Stimulated activated CD4-positive, alpha-beta T cell treated with anti-CD3 and anti-CD28 coated beads, Interleukin-15, amount 100 ng/mL, for 1 hour (primary cell): ENCODE results near the gene MT1X.

ENCODE experiments used
- DNase-seq, 2 donors: peaks; one replicate each; pipeline ENCODE4 v3.0.0-alpha.2; 2020; ENCODE audit warnings: low read depth in 1 of 2, low spot score in 1 of 2

Gene MT1X

DNA sequence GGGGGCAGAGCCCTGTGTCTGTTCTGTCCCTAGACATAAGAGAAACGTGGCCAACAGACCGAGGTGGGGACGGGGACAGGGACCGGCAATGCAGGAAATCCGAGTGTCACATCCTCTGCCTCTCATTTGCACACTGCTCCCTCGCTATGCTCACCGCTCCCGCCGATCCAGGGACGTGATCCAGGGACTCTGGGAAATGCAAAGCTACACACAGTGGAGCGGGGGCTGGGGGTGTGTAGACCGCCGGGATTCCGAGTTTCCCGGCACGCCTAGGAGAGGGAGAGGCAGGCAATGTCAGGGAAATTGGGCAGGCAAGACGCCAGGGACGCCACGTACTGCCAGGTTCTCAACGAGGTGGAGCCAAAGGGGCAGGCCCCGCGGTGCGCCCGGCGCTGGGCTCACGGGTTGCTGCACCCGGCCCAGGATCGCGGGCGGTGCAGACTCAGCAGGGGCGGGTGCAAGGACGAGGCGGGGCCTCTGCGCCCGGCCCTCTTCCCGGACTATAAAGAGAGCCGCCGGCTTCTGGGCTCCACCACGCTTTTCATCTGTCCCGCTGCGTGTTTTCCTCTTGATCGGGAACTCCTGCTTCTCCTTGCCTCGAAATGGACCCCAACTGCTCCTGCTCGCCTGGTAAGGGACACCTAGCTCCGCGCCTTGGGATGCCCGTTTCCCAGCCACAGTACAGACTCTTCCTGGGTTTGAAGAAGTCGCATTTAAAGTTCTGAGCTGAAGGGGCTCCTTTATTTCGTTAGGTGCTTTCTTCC is at the start of gene MT1X:
Gene MT1X (plus strand): TSS at position 532 of the 764 bp plus-strand sequence. CDS start 71 bp downstream, at position 603.
- peak; percentile 72 to 91 for DNase-seq

DNA sequence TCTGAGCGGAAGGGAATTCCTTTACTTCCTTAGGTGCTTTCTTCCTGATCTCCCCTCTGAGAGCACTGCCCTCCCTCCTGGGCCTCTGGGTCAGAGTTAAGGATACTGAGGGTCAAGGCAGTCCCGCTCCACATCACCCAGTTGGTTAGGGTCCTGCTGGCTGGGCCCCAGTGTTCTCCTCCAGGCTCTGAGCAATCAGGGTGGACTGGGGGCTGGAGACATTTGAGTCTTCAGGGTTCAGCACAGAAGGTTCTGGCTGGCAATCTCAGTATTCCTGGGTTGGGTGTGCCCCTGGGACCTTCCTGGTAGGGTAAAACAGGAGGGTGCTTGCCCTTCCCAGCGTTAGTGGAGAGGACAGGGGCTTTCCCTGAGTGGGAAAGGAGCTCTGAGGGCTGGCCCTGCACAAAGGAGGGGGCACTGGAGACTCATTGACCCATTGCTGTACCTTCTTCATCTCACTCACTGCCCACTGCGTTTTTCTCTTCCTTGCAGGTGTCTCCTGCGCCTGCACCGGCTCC is 49.4 kb upstream of the MT1X start:
- DNase-seq, result no peak

DNA sequence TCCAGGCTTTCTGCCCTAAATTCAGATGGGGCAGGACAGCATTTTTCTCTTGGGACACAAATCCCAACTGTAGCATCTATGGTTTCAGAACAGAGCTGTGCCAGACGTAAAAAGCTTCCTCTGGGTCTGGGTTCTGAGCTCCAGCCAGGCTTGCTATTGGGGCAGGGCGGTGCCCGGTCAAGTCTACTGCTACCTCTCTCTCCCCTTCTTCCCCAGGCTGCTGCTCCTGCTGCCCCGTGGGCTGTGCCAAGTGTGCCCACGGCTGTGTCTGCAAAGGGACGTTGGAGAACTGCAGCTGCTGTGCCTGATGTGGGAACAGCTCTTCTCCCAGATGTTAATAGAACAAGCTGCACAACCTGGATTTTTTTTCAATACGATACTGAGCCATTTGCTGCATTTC is 48.7 kb upstream of the MT1X start:
- no peak for DNase-seq

DNA sequence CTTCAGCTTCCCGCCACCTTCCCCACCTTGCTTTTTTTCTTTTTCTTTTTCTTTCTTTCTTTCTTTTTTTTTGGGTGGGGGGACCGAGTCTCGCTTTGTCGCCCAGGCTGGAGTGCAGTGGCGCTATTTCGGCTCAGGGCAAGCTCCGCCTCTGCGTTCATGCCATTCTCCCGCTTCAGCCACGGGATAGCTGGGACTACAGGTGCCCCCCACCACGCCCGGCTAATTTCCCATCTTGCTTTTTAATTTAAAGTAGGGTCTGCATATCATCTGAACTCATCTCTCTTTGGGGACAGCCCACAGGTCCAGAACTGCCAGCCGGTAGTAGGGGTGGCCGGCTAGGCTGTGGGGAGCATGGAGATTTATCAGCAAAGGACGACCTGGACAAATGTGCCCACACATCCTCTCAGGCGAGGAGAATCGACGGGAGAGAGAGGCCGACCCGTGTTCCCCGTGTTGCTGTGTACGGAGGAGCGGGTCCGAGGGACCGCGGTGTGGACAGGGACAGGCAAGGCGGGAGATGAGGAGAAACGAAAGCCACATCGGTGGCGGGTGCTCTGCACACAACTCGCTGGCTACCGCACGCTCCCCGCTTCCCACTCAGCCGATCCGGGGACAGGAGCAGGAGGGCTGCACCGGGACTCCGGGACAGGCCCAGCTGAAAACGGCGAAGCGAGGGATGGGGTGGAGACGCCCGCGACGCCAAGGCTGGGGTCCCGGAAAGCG is 47.4 kb upstream of the MT1X start:
- no peak for DNase-seq

DNA sequence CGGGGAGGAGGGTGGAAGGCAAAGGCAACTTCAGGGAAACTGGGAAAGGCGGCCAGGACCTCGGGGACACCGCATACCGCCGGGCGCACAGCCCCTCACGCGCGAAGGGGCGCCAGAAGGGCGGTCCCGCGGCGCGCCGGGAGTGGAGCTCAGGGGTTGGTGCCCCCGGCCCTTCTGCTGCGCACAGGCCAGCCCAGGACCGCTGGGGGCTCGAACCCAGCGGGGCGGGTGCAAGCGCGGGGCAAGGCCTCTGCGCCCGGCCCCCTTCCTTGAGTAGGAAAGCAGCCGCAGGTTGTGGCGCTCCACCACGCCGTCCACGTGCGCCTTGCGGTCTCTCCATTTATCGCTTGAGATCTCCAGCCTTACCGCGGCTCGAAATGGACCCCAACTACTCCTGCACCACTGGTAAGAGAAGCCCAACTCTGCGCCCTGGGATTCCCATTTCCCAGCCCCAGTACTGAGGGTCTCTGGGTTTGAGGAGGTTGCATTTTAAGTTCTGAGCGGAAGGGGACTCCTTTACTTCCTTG is 46.8 kb upstream of the MT1X start:
- DNase-seq, result no peak

DNA sequence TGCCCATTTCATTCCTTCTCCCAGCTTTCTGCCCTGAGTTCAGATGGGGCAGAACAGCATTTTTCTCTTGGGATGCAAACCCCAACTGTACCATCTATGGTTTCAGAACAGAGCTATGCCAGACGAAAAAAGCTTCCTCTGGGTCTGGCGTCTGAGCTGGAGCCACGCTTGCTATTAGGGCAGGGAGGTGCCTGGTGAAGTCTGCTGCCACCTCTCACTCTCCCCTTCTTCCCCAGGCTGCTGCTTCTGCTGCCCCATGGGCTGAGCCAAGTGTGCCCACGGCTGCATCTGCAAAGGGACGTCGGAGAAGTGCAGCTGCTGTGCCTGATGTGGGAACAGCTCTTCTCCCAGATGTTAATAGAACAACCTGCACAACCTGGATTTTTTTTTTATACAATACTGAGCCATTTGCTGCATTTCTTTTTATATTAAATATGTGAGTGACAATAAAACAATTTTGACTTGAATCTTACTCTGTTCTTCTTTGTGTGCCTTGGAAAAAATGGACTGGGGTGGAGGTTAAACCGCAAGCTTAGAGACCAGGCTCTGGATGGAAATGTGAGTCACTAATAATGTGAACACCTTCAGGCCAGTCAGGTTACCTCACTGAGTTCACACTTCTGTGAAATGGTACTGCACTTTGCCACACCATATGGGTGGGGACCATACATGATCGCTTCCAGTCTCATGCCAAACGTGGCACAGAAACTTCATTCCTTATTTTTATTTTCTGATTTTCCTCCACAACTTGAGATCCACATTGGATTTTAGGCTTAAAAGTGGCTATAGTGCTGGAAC is 45.5 kb upstream of the MT1X start:
- DNase-seq, result no peak

DNA sequence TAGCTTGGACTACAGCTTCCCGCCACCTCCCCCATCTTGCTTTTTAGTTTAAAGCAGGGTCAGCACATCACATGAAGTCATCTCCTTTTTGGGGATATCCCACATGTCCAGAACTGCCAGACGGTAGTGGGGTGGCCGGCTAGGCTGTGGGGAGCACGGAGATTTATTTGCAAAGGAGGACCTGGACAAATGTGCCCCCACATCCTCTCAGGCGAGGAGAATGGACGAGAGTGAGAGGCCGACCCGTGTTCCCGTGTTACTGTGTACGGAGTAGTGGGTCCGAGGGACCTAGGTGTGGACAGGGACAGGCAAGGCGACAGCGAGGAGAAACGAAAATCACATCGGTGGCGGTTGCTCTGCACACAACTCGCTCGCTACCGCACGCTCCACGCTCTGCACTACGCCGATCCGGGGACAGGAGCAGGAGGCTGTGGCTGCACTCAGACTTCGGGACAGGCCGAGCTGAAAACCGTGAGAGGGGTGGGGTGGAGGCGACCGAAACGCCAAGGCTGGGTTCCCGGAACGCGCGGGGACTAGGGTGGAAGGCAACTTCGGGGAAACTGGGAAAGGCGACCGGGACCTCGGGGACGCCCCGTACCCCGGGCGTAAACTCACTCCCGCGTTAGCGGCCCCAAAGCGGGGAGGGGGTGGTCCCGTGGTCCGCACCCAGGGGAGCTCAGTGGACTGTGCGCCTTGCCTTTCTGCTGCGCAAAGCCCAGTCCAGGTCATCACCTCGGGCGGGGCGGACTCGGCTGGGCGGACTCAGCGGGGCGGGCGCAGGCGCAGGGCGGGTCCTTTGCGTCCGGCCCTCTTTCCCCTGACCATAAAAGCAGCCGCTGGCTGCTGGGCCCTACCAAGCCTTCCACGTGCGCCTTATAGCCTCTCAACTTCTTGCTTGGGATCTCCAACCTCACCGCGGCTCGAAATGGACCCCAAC is 44.2 kb upstream of the MT1X start, which contains the start of gene MT1A:
Gene MT1A (plus strand): TSS at position 853 of the 937 bp plus-strand sequence. CDS start 73 bp downstream, at position 926.
- no peak for DNase-seq

DNA sequence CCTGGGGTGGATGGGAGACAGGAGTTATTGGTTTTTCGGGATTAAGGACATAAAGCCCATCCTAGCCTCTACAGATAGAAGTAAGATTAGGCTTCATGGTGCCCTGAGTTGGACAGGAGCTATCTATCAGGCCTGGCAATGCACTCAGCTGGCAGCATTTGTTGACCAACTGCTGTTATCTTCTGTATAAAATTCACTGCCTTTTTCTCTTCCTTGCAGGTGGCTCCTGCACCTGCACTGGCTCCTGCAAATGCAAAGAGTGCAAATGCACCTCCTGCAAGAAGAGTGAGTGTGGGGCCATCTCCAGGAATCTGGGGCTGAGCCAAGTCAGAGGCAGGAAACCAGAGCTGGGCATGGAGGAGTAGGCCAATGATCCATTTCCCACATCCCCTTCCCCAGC is 43.2 kb upstream of the MT1X start:
- DNase-seq, result no peak

DNA sequence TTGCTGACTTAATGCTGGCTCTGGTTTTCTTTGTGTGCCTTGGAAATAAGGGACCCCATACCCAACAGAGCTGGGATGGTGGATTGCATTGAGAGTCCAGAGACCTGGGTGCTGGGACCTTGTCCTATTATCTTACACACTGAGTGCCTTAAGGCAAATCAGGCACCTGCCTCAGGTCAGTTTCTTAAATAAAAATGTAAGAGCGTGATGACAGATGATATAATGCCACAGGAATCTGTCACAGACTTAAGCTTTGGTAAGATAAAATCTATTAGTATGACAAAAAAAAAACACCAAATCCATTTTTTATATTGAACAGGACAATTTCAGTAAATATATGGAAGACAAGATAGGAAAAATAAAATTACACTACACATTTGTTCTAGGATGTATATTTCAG is 42.2 kb upstream of the MT1X start:
- DNase-seq, result no peak

DNA sequence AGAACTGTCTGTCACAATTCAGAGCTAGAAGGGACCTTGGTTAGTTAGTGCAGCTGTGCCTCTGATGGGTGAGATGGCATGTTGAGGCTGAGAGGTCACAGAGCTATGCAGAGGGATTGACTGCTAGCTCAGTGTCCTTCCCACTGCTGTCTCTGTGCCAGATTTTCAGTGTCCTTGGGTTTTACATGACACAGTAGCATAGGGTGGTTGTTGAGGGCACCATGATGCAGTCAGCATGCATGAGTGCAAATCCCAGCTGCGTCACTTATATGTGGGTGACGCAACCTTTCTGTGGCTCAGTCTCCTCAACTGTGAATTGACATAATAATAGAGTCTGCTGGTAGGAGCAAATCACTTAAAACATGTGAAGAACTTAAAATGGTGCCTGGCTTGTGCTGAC is 41.1 kb upstream of the MT1X start:
- no peak for DNase-seq

DNA sequence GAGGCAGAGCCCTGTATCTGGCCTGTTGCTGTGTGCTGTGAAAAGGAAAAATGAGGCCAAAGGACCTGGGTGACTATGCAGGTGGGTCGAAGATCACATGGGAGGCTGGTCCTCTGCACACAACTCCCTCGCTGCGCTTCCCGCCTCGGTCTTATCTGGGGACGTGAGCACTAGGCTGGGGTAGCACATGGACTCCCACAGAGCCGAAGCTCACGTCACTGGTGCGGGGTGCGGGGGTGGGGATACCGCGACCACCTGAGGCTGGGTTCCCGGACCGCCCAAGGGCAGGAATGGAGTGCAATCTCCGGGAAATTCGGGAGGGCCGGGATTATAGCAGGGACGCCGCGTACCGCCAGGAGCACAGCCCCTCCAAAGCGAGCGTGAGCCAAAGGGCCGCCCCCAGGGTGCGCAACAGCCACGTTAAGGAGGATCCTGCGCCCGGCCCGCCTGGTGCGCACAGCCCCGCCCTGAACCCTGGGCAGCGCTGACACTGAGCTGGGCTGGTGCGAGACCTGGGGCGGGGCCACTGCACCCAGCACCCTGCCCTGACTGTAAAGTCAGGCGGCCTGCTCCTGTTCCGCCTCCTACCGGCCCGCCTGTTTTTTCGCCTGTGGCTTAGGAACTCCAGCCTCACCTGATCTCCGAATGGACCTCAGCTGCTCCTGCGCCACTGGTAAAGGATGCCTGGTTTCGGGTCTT is 39.0 kb upstream of the MT1X start:
- peak; percentile 40 to 62 for DNase-seq

DNA sequence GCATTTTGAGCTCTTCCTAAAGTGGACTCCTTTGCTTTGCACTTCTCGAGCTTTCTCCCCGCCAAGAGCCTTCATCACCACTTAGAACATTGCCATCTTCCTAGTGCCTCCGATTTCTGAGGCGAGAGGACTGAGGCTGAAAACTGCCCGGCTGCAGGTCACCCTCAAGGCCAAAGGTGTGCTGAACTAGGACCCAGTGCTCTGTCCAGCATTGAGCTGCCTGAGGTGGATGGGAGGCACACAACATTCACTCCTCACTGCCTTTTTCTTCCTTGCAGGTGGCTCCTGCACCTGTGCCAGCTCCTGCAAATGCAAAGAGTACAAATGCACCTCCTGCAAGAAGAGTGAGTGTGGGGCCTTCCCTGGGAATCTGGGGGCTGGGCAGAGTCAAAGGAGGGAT is 38.4 kb upstream of the MT1X start:
- no peak for DNase-seq

DNA sequence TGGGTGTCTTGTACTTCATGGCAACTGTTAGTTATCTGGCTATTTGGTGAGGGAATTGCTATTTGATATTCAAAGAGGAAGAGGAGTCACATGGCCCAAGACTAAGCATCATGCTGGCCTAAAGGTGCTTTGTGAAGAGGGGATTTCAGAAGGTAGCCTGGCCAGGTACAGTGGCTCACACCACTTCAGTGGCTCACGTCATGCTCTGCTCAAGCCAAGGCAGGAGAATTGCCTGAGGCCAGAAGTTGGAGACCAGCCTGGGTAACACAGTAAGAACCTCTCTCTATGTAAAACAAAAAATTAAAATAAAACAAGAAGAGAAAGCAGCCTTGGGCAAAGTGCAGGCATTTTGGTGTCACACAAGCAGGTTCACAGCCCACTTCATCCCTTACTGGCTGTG is 37.0 kb upstream of the MT1X start:
- DNase-seq, result no peak

DNA sequence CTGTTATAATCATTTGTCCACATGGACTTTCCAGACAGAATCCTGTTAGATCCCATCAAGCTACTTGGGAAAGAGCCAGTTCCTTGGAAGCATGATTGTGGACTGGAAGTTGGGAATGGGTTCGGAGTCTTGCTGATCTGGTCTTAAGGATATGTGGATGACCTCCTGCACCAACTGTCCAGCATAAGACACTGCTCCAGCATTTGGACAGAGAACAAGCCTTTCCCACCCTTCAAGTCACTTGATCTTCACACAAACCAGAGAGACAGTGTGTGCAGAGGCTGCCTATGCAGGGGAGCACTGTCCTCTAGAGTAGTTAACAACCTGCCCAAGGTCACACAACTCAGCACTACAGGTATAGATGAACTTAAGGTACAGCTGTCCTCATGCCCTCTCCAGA is 36.4 kb upstream of the MT1X start:
- no peak for DNase-seq

DNA sequence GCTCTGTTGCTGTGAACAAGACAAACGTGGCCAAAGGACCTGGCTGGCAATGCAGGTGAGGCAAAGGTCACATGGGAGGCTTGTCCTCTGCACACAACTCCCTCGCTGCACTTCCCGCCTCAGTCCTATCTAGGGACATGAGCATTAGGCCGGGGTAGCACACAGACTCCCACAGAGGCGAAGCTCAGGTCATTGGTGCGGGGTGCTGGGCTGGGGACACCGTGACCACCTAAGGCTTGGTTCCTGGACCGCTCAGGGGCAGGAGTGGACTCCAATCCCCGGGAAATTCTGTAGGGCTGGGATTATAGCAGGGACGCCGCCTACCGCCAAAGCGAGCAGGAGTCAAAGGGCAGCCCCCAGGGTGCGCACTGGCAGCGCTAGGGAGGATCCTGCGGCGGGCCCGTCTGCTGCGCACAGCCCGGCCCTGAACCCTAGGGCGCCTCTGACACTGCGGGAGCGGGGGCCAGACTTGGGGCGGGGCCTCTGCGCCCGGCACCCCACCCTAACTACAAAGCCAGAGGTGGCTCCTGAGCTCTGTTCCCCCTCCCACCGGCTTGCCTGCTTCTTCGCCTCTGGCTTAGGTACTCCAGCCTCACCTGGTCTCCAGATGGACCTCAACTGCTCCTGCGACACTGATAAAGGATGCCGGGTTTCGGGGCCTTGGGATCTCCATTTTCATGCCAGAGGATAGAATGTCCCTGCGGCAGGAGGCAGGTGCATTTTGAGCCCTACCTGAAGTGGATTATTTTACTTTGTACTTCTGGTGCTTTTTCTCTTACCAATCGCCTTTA is 34.4 kb upstream of the MT1X start:
- no peak for DNase-seq

DNA sequence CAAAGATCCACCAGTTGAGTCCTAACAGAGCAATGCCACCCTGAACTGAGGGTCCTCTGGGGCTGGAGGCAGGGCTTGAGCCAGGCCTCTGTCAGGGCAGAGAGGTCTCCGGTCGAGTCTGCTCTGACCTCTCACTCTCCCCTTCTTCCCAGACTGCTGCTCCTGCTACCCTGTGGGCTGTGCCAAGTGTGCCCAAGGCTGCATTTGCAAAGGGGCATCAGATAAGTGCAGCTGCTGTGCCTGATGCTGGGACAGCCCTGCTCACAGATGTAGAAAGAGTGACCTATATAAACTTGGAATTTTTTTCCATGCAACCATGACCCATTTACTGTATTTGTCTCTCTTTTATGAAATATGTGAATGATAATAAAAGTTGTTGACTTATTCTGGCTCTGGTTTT is 33.0 kb upstream of the MT1X start:
- no peak for DNase-seq

DNA sequence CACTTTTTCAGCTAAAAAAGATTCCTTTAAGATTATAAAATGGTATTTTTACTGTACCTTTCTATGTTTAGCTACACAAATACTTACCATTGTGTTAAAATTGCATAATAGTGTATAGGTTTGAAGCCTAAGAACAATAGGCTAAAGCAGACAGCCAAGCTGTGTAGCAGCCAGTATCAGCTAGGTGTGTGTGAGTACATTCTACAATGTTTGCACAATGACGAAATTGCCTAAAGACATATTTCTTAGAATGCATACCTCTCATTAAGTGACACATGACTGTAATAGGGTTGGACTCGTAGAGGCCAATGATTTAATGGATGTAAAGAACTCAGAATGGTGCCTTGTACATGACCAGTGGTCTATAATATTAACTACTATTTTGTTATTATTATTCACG is 32.5 kb upstream of the MT1X start:
- no peak for DNase-seq

DNA sequence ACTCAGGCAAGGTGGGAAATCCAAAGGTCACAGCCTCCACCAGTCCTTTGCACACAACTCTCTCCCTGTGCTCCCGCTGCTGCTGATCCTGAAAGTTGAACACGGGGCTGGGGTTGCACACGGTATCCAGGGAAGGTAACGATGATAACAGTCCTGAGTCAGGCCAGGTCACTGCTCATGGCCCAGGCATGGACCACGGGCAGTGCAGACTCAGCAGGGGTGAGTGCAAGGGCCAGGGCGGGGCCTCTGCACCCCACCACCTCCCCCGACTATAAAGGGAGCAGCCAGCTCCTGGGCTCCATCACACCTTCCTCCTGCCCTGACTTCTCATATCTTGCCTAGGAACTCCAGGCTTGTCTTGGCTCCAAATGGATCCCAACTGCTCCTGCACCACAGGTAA is 30.7 kb upstream of the MT1X start, which contains the start of gene MT1B:
Gene MT1B (plus strand): TSS at position 301 of the 400 bp plus-strand sequence. CDS start 68 bp downstream, at position 369.
- DNase-seq, result no peak

DNA sequence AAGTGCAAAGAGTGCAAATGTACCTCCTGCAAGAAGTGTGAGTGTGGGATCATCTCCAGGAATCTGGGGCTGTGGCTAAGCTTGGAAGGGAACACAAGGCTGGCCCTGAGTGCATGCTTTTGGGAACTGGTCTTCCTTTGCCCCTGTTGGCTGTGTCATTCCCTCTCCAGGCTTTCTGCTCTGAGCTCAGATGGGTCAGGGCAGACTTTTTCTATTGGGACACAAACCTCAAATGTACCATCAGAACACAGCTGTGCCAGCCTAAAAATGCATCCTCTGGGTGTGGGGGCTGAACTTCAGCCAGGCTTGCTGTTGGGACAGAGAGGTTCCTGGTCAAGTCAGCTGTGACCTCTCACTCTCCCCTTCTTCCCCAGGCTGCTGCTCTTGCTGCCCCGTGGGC is 29.7 kb upstream of the MT1X start:
- no peak for DNase-seq
